ENCODE measurements around the gene TANGO2.

Gene TANGO2

GRCh38 chr22:20080776-20081654 lies 60.1 kb downstream of the TANGO2 start:
- peak; percentile 38 to 76 for DNase-seq (ENCODE audit: low spot score in 2 of 2)
- H3K36me3 ChIP-seq (replicated peaks) = peaks cover 26% of the 10 kb centered on the region
- in situ Hi-C loops (cut with MboI; ENCODE audit: low sequenced_read_pairs) = no loop called here
- H3K27me3 ChIP-seq (ENCODE audit: low read depth) = no peaks in the 10 kb centered on the region
- no peaks in the 10 kb centered on the region for H3K9me3 ChIP-seq
- peaks cover 12% of the 10 kb centered on the region for H3K4me1 ChIP-seq
- peak overlapping the region; percentile 85 for H3K4me3 ChIP-seq

GRCh38 chr22:20083157-20083890 lies 62.4 kb downstream of the TANGO2 start:
- in situ Hi-C loops (cut with MboI; ENCODE audit: low sequenced_read_pairs) = no loop called here
- peaks cover 49% of the 10 kb centered on the region for H3K36me3 ChIP-seq (replicated peaks)
- H3K4me1 ChIP-seq = peaks cover 12% of the 10 kb centered on the region
- no peaks in the 10 kb centered on the region for H3K27me3 ChIP-seq (ENCODE audit: low read depth)
- no peak for DNase-seq (ENCODE audit: low spot score in 2 of 2)
- no peaks in the 10 kb centered on the region for H3K9me3 ChIP-seq
- H3K4me3 ChIP-seq = no peak overlapping the region

GRCh38 chr22:20083891-20084546 lies 63.1 kb downstream of the TANGO2 start:
- in situ Hi-C loops (cut with MboI; ENCODE audit: low sequenced_read_pairs) = no loop called here
- Histone ChIP-seq H3K27me3 (ENCODE audit: low read depth) (no peaks in the 10 kb centered on the region), H3K4me1 (peaks cover 12% of the 10 kb centered on the region), H3K4me3 (no peak overlapping the region), H3K9me3 (no peaks in the 10 kb centered on the region), H3K36me3 (replicated peaks) (peaks cover 56% of the 10 kb centered on the region)
- DNase-seq (ENCODE audit: low spot score in 2 of 2) = no peak

DNA sequence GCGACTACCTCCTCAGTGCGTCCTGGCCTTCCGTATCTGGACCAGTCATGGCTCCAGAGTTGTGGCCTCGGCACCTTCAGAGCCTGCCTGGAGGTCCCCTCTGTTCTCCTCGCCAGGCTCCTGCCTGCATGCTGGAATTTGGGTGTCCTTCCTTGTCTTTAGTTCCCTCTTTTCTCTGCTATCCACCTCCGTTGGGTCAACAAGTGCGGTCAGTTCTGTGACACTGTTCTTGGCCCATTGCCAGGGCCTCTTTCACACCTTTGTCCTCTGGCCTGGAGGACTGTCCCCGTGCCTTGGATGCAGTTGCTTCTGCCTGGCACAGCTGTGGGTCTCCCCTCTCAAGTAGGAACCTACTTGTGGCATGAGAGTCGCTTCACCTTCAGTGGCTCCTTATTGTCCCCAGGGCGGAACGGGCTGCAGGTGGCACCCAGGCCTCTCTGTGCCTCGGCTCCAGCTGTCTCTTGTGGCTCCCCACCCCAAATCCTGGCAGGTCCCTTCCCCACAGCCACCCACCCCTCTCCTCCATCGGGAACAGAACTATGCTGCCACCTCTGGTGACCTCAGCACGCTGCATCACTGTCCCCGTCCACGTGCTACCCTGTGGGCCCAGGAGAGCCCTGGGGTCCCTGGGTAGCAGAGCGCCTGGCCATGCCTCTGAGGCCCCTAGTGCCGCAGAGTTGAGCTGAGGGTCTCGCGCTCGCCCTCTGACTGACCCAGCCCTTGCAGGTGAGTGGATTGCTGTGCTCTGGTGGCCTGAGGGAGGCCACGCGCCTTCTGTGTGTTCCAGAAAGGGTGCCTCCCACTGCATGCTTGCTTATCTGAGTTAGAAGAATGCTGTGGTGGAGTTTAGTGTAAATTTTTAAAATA lies 63.9 kb downstream of the TANGO2 start:
- in situ Hi-C loops (cut with MboI; ENCODE audit: low sequenced_read_pairs) = no loop called here
- H3K4me3 ChIP-seq = no peak overlapping the region
- no peaks in the 10 kb centered on the region for H3K9me3 ChIP-seq
- peaks cover 64% of the 10 kb centered on the region for H3K36me3 ChIP-seq (replicated peaks)
- H3K4me1 ChIP-seq = peaks cover 6% of the 10 kb centered on the region
- peak; percentile 29 to 75 for DNase-seq (ENCODE audit: low spot score in 2 of 2)
- no peaks in the 10 kb centered on the region for H3K27me3 ChIP-seq (ENCODE audit: low read depth)

- Histone ChIP-seq H3K4me3 (no peak overlapping the region), H3K4me1 (peaks cover 6% of the 10 kb centered on the region), H3K27me3 (ENCODE audit: low read depth) (no peaks in the 10 kb centered on the region), H3K36me3 (replicated peaks) (peaks cover 73% of the 10 kb centered on the region), H3K9me3 (no peaks in the 10 kb centered on the region)
- in situ Hi-C loops (cut with MboI; ENCODE audit: low sequenced_read_pairs) = no loop called here
- no peak for DNase-seq (ENCODE audit: low spot score in 2 of 2)
Measured at GRCh38 chr22:20085651-20086050, 64.7 kb downstream of the TANGO2 start.

GRCh38 chr22:20086101-20086599 lies 65.2 kb downstream of the TANGO2 start:
- no peak for DNase-seq (ENCODE audit: low spot score in 2 of 2)
- Histone ChIP-seq H3K9me3 (no peaks in the 10 kb centered on the region), H3K4me1 (peaks cover 6% of the 10 kb centered on the region), H3K4me3 (no peak overlapping the region), H3K36me3 (replicated peaks) (peaks cover 78% of the 10 kb centered on the region), H3K27me3 (ENCODE audit: low read depth) (no peaks in the 10 kb centered on the region)
- in situ Hi-C loops (cut with MboI; ENCODE audit: low sequenced_read_pairs) = no loop called here

- H3K4me1 ChIP-seq = no peaks in the 10 kb centered on the region
- H3K36me3 ChIP-seq (replicated peaks) = peaks cover 78% of the 10 kb centered on the region
Measured at GRCh38 chr22:20086763-20087162, 65.9 kb downstream of the TANGO2 start.

DNA sequence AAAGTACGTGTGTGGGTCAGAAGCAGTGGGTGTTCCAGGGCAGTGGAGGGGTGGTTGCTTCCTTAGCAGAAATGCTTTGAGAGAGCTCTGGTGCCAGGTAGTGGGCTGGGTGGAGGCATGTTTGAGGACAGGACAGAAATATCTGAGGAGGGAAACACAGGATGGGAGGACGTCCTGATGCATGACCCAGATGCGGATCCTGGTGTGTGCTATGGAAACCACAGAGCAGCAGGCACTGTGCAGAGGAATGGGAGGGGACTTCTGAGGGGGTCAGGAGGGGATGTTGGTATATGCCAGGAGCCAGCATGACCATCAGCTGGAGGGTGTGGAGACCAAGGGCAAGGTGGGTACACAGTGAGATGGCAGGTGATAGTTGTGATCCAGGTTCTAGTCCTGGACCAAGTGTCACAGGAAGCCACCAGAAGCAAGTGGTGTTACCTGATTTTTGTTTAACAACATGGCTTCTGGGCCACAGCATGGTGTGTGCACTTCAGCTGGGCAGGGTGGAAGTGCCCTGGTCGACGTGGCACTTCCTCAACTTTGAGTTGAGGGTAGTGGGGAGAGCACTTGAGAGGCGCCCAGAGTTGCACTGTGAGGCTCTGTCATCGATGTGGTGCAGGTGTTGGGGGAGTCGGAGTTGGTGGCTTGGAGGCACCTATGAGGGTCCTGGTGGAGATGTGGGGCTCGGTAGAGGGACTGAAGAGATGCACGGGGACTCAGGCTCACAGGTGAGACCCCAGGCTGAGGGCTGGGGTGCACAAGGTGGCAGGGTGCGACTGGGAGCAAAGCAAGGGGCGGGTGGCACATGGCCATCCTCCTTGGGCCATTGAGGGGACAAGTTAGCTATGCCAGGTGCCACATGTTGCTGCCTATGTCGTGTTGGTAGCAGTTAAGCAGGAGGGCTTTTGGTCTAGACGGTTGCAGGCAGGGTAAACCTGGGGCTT lies 66.7 kb downstream of the TANGO2 start:
- H3K27me3 ChIP-seq (ENCODE audit: low read depth) = no peaks in the 10 kb centered on the region
- H3K4me1 ChIP-seq = no peaks in the 10 kb centered on the region
- no peak for DNase-seq (ENCODE audit: low spot score in 2 of 2)
- H3K9me3 ChIP-seq = no peaks in the 10 kb centered on the region
- no peak overlapping the region for H3K4me3 ChIP-seq
- H3K36me3 ChIP-seq (replicated peaks) = peaks cover 80% of the 10 kb centered on the region
- in situ Hi-C loops (cut with MboI; ENCODE audit: low sequenced_read_pairs) = no loop called here

More at GRCh38 chr22:20086763-20087162, 65.9 kb downstream of the TANGO2 start:
- in situ Hi-C loops (cut with MboI; ENCODE audit: low sequenced_read_pairs) = no loop called here
- H3K9me3 ChIP-seq = no peaks in the 10 kb centered on the region
- no peaks in the 10 kb centered on the region for H3K27me3 ChIP-seq (ENCODE audit: low read depth)
- DNase-seq (ENCODE audit: low spot score in 2 of 2) = no peak
- no peak overlapping the region for H3K4me3 ChIP-seq

DNA sequence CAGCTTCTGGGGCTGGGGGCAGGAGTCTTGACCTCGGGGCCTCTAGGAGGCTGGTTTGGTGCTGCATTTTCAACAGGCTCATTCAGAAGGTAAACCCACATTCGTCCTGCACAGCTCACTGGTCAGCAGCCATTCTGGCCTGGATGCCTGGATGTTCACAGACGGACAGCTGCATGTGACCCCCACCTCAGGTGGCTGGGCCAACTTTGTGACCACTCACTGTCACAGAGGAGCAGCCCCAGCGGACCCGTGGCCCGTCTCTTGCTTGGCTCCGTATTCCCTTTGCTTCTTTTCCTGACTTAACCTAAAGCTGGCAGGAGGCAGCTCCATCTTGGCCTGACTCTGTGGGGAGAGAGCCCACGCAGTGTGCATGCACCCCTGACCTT lies 67.3 kb downstream of the TANGO2 start:
- Histone ChIP-seq H3K9me3 (no peaks in the 10 kb centered on the region), H3K4me3 (no peak overlapping the region), H3K36me3 (replicated peaks) (peaks cover 83% of the 10 kb centered on the region), H3K4me1 (no peaks in the 10 kb centered on the region), H3K27me3 (ENCODE audit: low read depth) (no peaks in the 10 kb centered on the region)
- in situ Hi-C loops (cut with MboI; ENCODE audit: low sequenced_read_pairs) = no loop called here
- DNase-seq (ENCODE audit: low spot score in 2 of 2) = no peak

DNA sequence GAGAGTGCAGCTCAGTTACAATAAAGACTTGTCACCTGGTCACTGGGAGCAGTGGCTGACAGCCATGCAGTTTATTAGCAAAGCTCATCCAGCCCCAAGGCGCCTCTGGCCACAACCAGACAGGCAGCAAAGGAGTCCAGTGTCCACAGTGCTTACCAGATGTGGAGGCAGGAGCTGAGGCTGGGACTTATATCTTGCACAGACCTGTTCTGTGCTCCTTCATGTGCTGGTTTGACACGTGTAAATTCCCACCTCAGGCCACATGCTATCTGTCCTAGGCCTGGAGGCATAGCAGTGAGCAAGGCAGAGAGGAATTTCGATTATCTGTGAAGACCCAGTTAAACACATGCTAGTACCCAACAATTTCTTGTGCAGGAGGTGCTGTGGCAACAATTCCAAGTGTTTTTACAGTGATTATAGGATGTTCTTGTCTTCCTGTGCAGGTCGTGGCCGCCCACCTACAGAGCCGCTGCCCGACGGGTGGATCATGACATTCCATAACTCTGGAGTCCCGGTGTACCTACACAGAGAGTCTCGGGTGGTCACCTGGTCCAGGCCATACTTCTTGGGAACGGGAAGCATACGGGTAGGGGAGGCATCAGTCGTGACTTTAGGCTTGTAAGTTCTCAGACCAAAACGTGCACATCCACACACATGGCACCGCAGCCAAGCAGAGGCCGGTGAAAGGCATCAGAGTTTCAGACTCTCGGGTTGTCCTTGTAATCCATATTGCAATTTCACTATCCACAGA lies 68.5 kb downstream of the TANGO2 start:
- H3K36me3 ChIP-seq (replicated peaks) = peaks cover 95% of the 10 kb centered on the region

DNA sequence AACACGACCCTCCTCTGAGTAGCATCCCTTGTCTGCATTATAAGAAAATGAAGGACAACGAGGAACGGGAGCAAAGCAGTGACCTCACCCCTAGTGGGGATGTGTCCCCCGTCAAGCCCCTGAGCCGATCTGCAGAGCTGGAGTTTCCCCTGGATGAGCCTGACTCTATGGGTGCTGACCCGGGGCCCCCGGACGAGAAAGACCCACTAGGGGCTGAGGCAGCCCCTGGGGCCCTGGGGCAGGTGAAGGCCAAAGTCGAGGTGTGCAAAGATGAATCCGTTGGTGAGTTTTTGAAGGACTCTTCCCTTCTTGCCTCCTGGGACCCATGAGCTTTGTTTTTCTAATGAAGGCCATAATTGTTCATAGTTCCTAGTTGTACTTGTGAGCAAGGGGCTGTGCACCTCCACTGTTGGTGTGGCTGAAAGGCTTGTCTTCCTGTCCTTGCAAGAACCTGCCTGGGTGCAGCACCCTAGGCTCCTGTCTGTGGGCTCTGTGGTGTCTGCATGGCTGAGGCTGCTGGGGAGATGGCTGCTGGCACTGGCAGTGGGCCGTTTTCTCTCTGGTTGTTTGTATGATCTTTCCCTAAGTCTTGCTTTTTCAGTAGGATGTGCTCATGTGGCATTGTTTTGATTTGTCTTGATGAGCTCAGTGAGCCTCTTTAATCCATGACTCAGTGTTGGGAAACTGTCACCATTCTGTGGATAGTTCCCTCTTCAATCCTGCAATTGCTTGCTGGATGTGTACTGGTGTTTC lies 69.2 kb downstream of the TANGO2 start:
- in situ Hi-C loops (cut with MboI; ENCODE audit: low sequenced_read_pairs) = no loop called here
- H3K36me3 ChIP-seq (replicated peaks) = peaks cover 100% of the 10 kb centered on the region

More for the DNA sequence above, 68.5 kb downstream of the TANGO2 start:
- no peak for DNase-seq (ENCODE audit: low spot score in 2 of 2)
- no peak overlapping the region for H3K4me3 ChIP-seq
- H3K9me3 ChIP-seq = no peaks in the 10 kb centered on the region
- no peaks in the 10 kb centered on the region for H3K4me1 ChIP-seq
- H3K27me3 ChIP-seq (ENCODE audit: low read depth) = no peaks in the 10 kb centered on the region
- in situ Hi-C loops (cut with MboI; ENCODE audit: low sequenced_read_pairs) = no loop called here

More for the DNA sequence above, 69.2 kb downstream of the TANGO2 start:
- DNase-seq (ENCODE audit: low spot score in 2 of 2) = no peak
- no peaks in the 10 kb centered on the region for H3K27me3 ChIP-seq (ENCODE audit: low read depth)
- no peaks in the 10 kb centered on the region for H3K4me1 ChIP-seq
- H3K9me3 ChIP-seq = no peaks in the 10 kb centered on the region
- no peak overlapping the region for H3K4me3 ChIP-seq
